ENCODE data around the gene PLXDC1. TPM values are rescaled to one million over a fixed set of nuclear protein-coding genes. Genes with fewer than 3 reads are reported as not detected.

The PLXDC1 gene
- total and polyA plus RNA-seq, 2 experiments from 2014 or later: 0.28 to 0.91 TPM

DNA sequence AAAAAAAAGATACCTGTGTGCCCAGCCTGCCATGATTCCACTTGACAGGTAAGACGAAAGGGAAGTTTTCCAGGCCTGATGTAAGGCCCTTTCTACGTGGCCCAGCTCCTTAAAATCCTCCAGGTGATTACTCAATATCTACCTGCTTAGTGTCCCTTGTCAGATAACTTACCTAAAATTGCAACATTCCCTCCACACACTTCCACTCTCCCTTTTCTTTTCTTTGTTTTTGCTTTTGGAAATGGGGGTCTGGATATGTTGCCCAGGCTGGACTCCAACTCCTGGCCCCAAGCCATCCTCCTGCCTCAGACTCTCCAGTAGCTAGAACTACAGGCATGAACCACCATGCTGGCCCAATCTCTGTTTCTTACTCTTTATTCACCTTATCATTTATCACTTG is 7.2 kb upstream of the PLXDC1 start:
- H3F3A ChIP-seq (replicated peaks; ENCODE audit: low read depth): no peaks in the 10 kb centered on the region
- H4K20me1 ChIP-seq (replicated peaks; ENCODE audit: insufficient read depth): no peaks in the 10 kb centered on the region
- Mint-ChIP-seq H3K27ac (no peak overlapping the region), H3K4me1 (peaks cover 6% of the 10 kb centered on the region; the same call in 1 of the 3 replicates), H3K9me3 (peaks cover 10% of the 10 kb centered on the region), H3K36me3 (ENCODE audit: low read depth) (peaks cover 9% of the 10 kb centered on the region), H3K27me3 (ENCODE audit: insufficient read depth, low read depth, poor library complexity) (peaks cover 25% of the 10 kb centered on the region), H3K4me3 (no peak overlapping the region)
- no peak overlapping the region for H3K4me2 ChIP-seq
- DNase-seq (ENCODE audit: low spot score): no peak
- no peak for ATAC-seq
- H2AFZ ChIP-seq: no peak overlapping the region
- no peaks in the 10 kb centered on the region for H3K36me3 ChIP-seq (ENCODE audit: insufficient read depth)
- no peaks in the 10 kb centered on the region for H3K79me2 ChIP-seq (replicated peaks; ENCODE audit: insufficient read depth)
- H3K27me3 ChIP-seq (ENCODE audit: insufficient read depth): no peaks in the 10 kb centered on the region
- no peak for TF ChIP-seq ZNF114 (CRISPR knock-in tag; IDR thresholded peaks at IDR 0.05)
- no peak for TF ChIP-seq CREB1 (CRISPR knock-in tag; IDR thresholded peaks at IDR 0.05; ENCODE audit: low read depth)
- TF ChIP-seq ZNF331 (CRISPR knock-in tag; IDR thresholded peaks at IDR 0.05; ENCODE audit: low read depth): no peak
- no peaks in the 10 kb centered on the region for H3K4me1 ChIP-seq (ENCODE audit: insufficient read depth)
- no peaks in the 10 kb centered on the region for H3K9me2 ChIP-seq (ENCODE audit: insufficient read depth)
- no peak overlapping the region for H3K27ac ChIP-seq (ENCODE audit: low read depth)
- H3K4me3 ChIP-seq: no peak overlapping the region

DNA sequence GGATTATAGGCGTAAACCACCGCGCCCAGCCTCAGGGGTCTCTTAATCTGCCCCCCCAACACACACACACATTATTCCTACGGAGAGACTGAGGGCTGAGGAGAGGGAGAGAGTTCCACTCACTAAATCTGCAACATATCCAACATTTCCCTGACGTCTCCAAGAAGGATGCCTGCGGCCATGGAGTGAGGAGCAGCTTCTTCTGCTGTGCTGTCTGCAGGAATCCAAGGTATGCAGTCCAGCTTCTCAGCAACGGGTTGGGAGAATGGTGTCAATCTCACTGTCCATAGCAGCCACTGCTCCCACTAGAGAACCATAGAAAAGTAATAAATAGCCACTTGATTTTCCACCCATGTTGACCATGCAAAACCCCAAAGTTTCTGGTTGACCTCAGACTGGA is 5.1 kb upstream of the PLXDC1 start:
- peaks cover 11% of the 10 kb centered on the region for H3K27me3 ChIP-seq (ENCODE audit: insufficient read depth)
- no peaks in the 10 kb centered on the region for H3K79me2 ChIP-seq (replicated peaks; ENCODE audit: insufficient read depth)
- H3K27ac ChIP-seq (ENCODE audit: low read depth): no peak overlapping the region
- Mint-ChIP-seq H3K27me3 (ENCODE audit: insufficient read depth, low read depth, poor library complexity) (peaks cover 44% of the 10 kb centered on the region), H3K27ac (no peak overlapping the region), H3K36me3 (ENCODE audit: low read depth) (peaks cover 9% of the 10 kb centered on the region), H3K4me3 (no peak overlapping the region), H3K4me1 (peaks cover 14% of the 10 kb centered on the region), H3K9me3 (peaks cover 13% of the 10 kb centered on the region)
- H3K9me2 ChIP-seq (ENCODE audit: insufficient read depth): no peaks in the 10 kb centered on the region
- no peak overlapping the region for H3K4me3 ChIP-seq
- DNase-seq (ENCODE audit: low spot score): no peak
- no peaks in the 10 kb centered on the region for H4K20me1 ChIP-seq (replicated peaks; ENCODE audit: insufficient read depth)
- no peak overlapping the region for H3K4me2 ChIP-seq
- no peaks in the 10 kb centered on the region; the same call in 1 of the 2 replicates for H3K4me1 ChIP-seq (ENCODE audit: insufficient read depth)
- peak overlapping the region; percentile 38; the same call in 1 of the 2 replicates for H2AFZ ChIP-seq
- ATAC-seq: no peak
- H3K36me3 ChIP-seq (ENCODE audit: insufficient read depth): no peaks in the 10 kb centered on the region
- no peaks in the 10 kb centered on the region for H3F3A ChIP-seq (replicated peaks; ENCODE audit: low read depth)
- TF ChIP-seq JUNB (IDR thresholded peaks at IDR 0.05; ENCODE audit: unreplicated experiment): no peak
- no peak for TF ChIP-seq REST (IDR thresholded peaks at IDR 0.05; ENCODE audit: unreplicated experiment)
- no peak for TF ChIP-seq CREB1 (CRISPR knock-in tag; IDR thresholded peaks at IDR 0.05; ENCODE audit: low read depth)
- no peak for TF ChIP-seq ZNF462 (CRISPR knock-in tag; IDR thresholded peaks at IDR 0.05)
- no peak for TF ChIP-seq STAT1 (IDR thresholded peaks at IDR 0.05; ENCODE audit: unreplicated experiment)
- TF ChIP-seq ZNF331 (CRISPR knock-in tag; IDR thresholded peaks at IDR 0.05; ENCODE audit: low read depth): no peak
- TF ChIP-seq CTCF (conservative IDR thresholded peaks at IDR 0.05; ENCODE audit: low read depth in 2 of 2): no peak
- no peak for TF ChIP-seq ZNF114 (CRISPR knock-in tag; IDR thresholded peaks at IDR 0.05)
- TF ChIP-seq EZH2 (IDR thresholded peaks at IDR 0.05; ENCODE audit: low read depth, unreplicated experiment): no peak
- no peak for TF ChIP-seq POLR2AphosphoS5 (IDR thresholded peaks at IDR 0.05; ENCODE audit: low read depth)
- TF ChIP-seq NANOG (IDR thresholded peaks at IDR 0.05; ENCODE audit: borderline replicate concordance): no peak
